GM23338 (cell line): ENCODE data around the gene RELN.
"Not testable (repeated sequence)": the region's sequence is repeated elsewhere in the genome, so short reads cannot be mapped to it uniquely, and the experiment has no call there.

Experiments used
- CREB1 ChIP-seq: fragments of 250-450 bp; sonication (Bioruptor Pico); IDR thresholded peaks from 2 replicates; pipeline ENCODE4 v1.5.0; 2020; ENCODE audit warnings: low read depth, mild to moderate bottlenecking, moderate library complexity
- CTCF ChIP-seq, 2 experiments: fragments of 200-600 bp in 1 of 2; sonication (generic) in 1 of 2; conservative IDR thresholded peaks; 2 replicates each; pipeline versions ENCODE4 v1.5.1 to v1.6.1; 2016 to 2017; ENCODE audit warnings: antibody characterized with exemption in 2 of 2, low read depth in 2 of 2, mild to moderate bottlenecking in 2 of 2, moderate library complexity in 1 of 2
- ETS1 ChIP-seq: IDR thresholded peaks from 2 replicates; pipeline ENCODE4 v1.6.1; 2016; ENCODE audit warnings: antibody characterized with exemption
- EZH2 ChIP-seq: fragments of 200-600 bp; sonication (generic); IDR thresholded peaks from one replicate; pipeline ENCODE4 v1.8.0; 2017; ENCODE audit warnings: antibody characterized with exemption, mild to moderate bottlenecking, low read depth; ENCODE audit not compliant: unreplicated experiment
- EZH2phosphoT487 ChIP-seq: fragments of 200-600 bp; sonication (generic); IDR thresholded peaks from one replicate; pipeline ENCODE4 v1.8.1; 2018; ENCODE audit warnings: antibody characterized with exemption; ENCODE audit not compliant: unreplicated experiment
- POLR2AphosphoS5 ChIP-seq: IDR thresholded peaks from 2 replicates; pipeline ENCODE4 v1.6.1; 2016; ENCODE audit warnings: antibody characterized with exemption, low read depth
- REST ChIP-seq: IDR thresholded peaks from one replicate; pipeline ENCODE4 v1.6.1; 2018; ENCODE audit warnings: antibody characterized with exemption; ENCODE audit not compliant: unreplicated experiment
- STAT1 ChIP-seq: IDR thresholded peaks from one replicate; pipeline ENCODE4 v1.6.1; 2016; ENCODE audit warnings: antibody characterized with exemption; ENCODE audit not compliant: unreplicated experiment
- ZNF114 ChIP-seq: fragments of 250-450 bp; sonication (Bioruptor Pico); IDR thresholded peaks from 2 replicates; pipeline ENCODE4 v1.5.0; 2020; ENCODE audit warnings: mild to moderate bottlenecking, moderate library complexity

GRCh38 chr7:103486873-103487272 is 502.6 kb downstream of the RELN start:
- TF ChIP-seq CTCF (conservative IDR thresholded peaks at IDR 0.05; ENCODE audit: low read depth in 2 of 2); EZH2; CREB1 (CRISPR knock-in tag); POLR2AphosphoS5; EZH2phosphoT487; REST; ETS1; STAT1; ZNF114 (CRISPR knock-in tag): not testable (repeated sequence)
